Fibroblast of skin of left quadriceps (primary cell): ENCODE data around the gene AQP5.

ENCODE experiments used
- DNase-seq, 2 experiments: peaks; one replicate each; pipeline ENCODE4 v3.0.0-alpha.2; 2013; ENCODE audit warnings: low read depth in 2 of 2

Gene AQP5

DNA sequence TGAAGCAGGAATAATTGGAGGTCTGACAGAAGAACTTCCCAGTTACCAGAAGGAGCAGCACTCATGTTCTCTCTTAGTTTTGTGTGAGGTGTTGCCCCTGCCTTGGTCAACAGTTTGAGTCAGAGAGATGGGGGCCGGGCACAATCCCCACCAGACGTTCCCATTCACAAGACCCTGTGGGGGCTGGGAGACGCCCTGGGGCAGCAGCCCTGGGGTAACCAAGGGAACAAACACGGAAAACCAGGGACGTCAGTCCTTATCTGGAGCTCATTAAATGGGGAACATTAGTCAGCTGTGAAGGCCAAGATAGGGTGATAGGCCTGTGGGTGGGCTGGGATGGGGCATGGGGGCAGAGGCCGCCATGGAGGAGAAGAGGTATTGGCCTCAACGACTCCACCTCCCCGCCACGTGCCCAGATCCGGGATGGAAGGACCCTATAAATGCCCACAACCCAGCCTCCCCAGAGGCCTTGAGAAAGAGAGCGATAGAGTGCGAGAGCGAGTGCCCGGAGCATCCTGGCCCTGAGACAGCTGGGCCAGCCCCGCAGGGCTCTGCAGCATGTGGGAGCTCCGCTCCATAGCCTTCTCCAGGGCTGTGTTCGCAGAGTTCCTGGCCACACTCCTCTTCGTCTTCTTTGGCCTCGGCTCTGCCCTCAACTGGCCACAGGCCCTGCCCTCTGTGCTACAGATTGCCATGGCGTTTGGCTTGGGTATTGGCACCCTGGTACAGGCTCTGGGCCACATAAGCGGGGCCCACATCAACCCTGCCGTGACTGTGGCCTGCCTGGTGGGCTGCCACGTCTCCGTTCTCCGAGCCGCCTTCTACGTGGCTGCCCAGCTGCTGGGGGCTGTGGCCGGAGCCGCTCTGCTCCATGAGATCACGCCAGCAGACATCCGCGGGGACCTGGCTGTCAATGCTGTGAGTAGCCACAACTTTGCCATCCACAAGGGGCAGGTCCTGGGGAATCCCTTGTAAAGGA is 11.1 kb upstream of the AQP5 start, which contains the start of gene AQP2:
Gene AQP2, plus strand, starts transcription at position 465 of the 979 bp plus-strand sequence. Its CDS starts 94 bp downstream, at position 559.
- no peak for DNase-seq

DNA sequence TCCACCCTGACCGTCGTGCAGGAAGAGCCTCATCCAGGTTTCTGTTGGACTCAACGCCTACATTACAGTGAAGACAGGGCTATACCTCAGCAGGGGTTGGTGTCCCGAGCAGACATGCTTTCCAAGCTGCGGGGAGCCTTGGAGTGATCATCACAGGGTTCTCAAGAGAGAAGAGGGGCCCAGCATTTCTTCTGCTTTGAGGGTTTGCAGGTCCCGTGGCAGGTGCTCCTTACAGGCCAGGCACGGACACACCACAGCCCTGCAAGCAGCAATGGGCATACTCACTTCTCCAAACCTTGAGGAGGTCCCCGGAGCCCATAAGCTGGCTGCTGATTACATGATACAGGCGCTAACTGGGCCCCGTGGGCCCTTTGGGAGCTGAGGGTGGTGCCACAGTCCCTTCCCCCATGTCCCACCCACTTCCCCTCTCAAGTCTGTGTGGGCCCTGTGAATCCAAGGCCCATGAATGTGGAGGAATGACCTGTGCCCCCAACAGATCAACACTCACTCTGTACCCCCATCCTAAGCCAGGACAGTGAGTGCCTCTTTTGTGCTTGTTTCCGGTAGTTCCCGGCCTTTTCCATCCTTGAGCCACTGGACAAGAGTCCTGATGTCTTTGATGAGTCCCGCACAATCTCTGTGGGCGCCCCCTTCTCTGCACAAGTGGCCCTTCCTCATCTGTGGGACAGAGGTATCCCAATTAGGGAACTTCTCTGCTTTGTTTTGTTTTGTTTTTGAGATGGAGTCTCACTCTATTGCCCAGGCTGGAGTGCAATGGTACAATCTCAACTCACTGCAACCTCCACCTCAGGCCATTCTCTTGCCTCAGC is 10.0 kb upstream of the AQP5 start:
- DNase-seq = no peak

DNA sequence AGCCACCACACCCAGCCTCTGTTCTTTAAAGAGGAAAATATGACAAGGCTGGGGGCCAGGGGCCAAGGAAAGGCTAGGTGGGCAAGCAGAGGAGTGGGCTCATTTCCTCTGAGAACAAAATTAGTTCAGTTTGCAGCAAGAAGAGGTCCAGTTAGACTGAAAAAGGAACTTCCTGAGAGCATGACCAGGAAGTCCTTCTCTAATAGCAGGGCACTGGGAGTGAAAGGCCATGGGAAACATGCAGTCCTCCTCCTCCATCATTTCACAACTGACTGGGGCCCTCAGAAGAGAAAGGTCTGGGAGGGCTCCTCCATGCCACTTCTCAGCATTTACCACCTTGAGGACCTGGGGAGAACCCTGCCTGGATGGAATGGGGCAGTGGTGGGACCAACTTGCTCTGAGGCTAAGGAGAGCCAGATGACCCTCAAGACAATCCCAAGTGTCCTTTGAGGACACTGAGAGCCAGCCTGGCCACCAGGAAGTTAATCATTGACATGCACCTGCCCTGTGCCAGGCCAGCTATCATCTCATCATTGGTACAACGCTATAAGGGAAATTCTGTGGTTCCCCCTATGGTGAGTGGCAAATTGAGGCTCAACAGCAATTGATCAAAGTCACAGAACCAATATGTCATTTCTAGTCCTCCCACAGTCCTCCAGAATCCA is 9.1 kb upstream of the AQP5 start:
- DNase-seq = no peak

DNA sequence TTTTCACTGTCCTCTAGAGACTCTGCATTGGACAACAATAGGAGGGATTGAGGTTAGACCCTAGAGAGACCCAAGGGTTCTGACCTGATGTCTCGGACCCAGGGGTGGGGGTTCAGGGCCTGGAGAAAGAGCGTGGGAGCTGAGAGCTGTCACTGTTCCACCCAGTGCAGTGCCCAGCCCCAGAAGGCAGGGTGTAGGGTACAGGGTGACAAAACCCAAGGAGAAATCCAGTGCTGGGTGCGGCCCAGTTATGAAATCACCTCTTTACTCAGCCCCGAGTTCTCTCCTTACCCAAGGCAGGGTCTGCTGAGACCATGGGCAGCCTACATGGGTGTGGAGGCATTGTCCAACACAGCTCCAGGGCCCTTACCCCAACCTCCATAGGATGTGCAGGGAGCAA is 8.5 kb upstream of the AQP5 start:
- no peak for DNase-seq

DNA sequence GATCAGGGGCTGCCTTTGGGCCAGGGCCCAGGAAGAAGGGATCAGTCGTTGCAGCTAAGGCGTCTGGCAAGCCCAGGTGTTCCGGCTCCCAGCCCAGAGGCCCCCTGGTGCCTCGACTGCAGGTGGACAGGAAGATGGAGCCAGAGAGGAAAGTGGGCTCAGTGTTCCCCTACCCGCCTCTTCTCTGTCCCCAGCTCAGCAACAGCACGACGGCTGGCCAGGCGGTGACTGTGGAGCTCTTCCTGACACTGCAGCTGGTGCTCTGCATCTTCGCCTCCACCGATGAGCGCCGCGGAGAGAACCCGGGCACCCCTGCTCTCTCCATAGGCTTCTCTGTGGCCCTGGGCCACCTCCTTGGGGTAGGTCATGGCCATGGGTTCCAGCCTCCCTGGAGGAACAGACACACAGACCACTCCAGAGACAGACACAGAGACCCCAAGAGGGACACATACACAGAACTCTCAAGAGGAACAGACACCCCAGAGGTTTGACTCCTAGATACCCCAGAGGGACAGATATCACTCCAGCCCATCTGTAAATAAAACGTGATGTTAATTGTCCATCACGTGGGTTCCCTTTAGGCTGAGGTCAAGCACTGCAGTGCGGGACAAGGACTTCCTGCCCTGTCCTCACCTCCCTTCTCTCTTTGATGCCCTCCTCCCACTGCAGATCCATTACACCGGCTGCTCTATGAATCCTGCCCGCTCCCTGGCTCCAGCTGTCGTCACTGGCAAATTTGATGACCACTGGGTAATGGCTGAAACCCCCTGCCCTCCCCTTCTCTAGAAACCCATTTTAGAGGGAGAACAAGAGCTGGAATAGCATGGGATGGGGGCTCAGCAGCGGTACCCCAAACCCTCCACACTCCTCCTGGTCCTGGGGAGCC is 7.5 kb upstream of the AQP5 start:
- no peak for DNase-seq

DNA sequence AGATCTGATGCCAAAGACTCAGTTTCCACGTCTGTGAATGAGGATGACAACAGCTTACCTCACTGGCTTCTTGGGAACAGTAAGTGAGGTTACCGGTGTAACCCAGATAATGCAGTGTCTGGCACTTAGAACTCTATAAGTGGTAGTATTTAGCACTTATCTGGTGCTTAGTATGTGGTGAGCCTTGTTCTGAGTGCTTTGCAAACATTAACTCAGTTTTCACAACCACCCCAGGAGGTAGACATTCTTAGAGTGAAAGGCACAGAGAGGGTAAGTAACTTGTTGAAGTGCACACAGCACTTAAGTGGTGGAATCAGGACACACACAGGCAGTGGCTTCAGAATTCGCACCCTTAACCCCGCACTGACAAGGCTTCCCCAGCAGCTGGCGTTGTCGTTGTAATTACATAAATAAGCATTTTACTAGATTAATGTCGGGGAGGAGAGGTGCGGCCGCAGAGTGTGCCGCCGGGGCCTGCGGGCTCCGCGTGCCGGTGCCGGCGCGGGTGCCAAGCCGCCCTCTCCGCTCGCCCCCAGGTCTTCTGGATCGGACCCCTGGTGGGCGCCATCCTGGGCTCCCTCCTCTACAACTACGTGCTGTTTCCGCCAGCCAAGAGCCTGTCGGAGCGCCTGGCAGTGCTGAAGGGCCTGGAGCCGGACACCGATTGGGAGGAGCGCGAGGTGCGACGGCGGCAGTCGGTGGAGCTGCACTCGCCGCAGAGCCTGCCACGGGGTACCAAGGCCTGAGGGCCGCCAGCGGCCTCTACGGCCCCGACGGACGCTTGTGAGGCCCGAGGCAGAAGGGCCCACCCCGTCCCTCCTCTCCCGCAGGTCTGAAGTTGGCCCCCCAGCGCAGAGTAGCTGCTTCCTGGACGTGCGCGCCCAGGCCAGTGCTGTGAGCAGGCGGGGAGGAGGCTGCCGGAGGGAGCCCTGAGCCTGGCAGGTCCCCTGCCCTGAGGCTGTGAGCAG is 6.5 kb upstream of the AQP5 start:
- DNase-seq = no peak

DNA sequence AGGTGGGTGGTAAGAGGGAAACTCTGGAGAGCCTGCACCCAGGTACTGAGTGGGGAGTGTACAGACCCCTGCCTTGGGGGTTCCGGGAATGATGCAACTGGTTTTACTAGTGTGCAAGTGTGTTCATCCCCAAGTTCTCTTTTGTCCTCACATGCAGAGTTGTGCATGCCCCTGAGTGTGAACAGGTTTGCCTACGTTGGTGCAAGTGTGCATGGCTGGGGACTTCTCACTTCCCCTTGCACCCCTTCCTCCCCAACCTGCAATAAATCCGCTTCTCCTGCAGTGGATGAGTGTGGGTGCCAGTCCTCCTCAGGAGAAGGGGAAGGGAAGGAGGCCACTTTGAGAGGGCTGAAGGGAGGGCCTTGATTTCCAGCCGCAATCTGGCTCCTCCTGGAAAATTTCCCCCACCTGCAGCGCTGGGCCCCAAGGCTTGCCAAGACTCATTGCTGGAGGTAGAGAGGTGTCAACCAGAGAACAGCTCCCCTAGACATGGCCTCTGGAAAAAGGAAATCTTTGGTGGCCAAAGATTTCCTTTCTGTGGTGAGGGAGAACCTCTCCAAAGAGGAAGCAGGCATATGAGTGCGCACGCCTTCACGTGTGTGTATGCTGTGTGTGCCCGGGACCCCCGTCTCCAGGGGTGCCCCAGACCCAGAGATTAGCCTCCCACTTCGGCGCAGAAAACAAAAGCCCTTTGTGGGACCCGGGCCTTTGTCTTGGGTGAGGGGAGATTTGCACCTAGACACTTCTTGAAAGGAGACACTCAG is 5.6 kb upstream of the AQP5 start:
- no peak for DNase-seq

DNA sequence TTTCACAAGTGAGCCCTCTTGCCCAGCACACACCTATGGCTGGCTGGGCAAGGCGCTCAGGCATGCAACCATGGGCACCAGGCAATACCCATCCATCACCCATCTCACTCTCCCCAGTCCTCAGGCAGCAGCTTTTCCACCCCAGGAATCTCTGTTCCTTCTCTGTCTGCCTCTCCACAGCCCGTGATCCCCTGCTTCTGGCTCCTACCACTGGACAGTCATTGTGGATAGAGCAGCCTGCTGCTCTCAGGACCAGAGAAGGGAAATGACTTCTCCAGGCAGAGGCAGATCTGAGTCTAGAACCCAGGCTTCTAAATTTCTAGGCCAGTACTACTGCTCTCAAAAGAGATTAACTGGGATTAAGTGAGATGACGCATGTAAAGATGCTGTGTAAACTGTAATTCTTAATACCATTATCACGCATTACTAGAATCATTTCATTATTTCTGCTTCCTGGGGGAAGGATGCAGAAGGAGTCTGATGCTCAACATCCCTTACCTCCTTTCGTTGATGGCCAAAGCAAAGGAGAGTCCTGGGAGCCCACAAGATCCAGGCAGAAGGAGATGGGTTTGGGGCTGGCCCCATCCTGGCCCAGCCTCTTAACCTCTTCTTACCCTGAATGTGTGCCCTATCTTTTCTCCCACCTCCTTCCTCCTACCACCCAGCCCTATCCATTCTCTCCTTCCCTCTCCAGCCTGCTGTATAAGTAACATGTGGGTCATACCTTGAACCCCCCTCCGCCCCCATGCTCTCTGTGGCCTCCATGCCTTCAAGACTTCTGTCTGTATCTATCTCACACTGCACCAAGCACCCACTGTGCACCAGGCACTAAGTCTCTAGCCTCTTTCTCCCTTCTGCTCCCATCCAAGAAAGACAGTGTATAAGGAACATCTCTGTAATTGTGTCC is 4.8 kb upstream of the AQP5 start:
- no peak for DNase-seq

DNA sequence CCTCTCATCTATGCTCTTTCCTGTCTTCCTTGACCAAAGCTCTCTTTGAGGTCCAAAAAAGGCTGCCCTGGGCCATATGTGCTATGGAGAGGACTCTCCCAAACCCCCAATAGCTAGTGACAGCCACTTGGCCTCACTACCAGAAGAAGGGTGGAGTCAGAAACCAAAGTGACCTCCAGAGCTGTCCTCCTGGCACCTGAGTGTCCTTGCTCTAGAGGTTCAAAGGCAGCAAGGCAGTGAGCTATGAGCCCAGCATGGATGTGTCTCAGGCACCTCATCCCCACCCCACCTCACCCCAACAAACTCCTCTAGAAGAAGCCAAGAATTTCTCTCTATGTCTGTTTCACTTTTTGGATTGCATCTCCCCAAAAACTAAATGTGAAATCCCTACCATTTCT is 4.1 kb upstream of the AQP5 start:
- DNase-seq = no peak

DNA sequence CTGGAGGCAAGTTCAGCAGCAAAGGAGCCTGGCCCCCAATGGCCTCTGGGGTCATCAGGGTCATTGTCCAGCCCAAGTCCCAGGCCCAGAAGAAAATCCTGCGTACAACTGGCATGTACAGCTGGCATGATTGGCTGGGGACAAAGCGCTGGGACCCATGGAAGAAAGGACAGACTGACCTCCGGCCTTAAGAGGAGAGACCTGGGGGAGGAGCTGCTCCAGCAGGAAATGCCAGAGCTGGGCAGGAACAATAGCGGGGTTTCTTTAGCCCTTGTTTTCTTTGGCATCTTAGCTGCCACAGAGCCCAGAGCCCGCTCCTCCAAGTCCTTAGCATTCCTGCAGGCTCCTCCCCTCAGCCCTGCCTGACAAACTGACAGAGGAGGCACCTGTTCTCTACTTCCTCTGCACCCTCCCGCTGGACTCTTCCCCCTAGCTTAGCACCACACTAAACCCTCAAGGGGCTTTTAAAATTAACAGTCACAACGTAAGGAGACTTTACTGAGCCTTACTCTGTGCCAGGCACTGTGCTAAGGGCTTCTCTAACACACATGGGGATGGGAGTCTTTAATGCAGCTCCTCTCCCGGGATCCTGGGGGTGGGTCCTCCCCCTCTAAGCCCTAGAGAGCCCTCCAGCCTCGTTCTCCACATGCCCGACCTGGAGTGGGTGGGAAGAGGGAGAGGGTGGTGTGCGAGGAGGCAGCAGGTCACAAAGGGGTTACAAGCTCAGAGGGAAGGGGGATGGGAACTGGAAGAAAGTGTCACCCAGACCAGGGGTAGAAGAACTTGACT is 1.8 kb upstream of the AQP5 start:
- no peak for DNase-seq

DNA sequence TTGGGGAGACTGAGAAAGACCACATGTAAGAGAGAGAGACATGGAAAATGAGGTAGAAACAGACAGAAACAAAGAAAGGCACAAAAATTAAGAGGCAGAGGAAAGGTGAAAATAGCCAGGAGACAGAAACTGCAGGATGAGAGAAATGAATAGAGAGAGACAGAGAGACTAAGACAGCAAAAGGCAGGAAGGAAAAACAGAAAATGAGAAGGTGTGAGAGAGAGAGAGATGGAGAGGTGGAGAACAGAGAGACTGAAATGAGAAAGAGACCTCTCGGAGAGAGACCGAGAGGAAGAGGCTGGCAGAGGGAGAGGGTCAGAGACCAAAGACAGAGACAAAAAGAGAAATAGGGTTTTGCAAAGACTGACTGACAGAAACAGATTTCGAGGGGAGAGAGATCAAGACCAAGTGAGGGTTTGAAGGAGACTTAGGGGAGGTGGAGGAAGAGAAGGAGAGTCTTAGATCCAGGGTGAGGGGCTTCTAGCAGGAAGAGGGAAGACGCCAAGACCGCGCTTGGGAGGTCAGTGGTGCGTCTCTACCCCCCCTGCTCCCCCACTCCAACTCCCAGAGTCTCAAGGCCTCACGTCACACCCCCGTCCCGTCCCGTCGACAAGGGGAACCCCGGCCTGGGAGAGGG is 1.1 kb upstream of the AQP5 start:
- DNase-seq = no peak

DNA sequence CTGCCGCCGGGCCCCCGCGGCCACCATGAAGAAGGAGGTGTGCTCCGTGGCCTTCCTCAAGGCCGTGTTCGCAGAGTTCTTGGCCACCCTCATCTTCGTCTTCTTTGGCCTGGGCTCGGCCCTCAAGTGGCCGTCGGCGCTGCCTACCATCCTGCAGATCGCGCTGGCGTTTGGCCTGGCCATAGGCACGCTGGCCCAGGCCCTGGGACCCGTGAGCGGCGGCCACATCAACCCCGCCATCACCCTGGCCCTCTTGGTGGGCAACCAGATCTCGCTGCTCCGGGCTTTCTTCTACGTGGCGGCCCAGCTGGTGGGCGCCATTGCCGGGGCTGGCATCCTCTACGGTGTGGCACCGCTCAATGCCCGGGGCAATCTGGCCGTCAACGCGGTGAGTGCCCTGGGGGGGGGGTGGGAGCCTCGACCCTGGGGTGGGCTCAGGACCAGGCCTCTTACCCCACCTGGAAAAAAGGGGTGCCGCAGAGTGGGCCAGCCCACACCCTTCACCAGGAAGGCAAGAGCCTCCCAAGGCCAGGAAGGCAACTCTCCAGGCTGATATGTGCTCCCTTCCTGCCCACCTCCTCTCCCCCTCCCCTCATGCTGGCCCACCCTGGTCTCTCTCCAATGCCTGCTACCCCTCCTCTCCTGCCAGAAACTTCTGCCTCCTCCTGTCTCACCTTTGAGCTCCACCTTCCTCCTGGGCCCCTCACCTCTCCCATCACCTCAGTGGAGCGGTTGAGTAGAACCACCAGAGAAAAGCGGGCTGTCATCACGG is 507 bp downstream of the AQP5 start:
- no peak for DNase-seq

DNA sequence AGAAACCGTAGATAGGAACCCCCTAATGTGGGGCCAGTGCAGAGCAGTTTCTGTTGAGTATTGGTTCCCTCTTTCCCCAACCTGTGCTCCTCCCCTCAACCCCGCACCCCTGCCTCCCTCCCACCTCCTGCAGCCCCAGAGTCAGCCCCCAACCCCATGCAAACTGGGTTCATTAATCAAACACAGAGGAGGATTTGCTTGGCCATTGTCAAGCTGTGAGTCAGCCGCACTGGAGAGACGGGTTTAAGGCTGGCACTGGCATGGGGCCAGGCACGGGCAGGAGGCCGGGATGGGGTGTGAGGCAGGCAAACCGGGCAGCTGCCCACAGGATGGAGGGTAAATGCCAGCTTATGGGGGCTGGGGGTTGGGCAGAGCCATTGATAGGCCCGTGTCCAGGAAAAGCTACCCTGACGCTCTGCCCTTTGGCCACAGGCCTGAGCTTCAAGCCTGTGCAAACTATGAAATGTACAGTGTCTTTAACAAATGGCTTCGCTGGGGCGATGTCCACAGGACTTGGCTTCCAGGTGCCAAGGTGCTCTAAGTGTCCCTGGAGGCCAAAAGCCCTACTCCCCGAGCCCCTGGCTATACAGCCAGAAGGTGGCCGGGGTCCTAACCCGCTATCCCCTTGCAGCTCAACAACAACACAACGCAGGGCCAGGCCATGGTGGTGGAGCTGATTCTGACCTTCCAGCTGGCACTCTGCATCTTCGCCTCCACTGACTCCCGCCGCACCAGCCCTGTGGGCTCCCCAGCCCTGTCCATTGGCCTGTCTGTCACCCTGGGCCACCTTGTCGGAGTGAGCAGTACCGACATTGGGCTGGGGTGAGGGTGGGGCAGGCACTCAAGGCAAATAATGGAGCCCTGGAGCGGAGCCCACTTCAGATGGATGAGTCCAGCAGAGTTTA is 1.4 kb downstream of the AQP5 start:
- DNase-seq = no peak

DNA sequence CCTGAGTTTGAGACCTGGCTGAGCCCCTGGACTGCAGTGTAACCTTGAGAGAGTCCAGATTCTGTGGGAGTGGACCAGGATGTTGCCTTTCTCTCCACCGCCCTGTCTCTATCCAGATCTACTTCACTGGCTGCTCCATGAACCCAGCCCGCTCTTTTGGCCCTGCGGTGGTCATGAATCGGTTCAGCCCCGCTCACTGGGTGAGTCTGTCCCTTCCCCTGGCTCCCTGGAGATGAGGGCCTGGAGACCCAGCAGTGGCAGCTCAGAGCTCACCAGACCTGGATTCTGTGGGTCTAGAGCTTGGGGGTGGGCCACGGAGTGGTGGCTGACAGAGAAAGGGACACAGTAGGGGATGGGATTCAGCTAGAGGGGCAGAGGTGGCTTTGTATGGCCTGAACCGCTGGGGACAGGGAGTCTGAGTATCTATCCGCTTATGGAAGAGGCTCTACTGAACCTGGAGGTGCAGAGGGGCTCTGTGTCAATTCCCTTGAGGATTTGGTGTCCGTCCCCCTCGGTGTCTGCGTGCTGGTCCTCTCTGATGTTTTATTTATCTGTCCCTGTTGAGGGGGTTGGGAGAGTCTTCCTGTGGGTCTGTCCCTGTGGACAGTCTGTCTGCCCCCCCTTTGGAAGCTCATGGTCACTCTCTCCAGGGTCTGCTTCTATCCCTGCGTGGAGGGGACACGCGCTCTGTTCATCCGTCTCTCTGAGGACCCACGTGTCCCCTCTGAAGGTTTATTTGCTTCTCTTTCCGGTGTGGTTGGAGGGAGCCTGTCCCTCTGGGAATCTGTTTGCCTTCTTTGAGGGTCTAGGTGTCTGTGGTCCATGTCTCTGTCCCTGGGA is 2.5 kb downstream of the AQP5 start:
- no peak for DNase-seq
